ENCODE measurements around the gene SIPA1L2.
"Not testable (repeated sequence)": the region's sequence is repeated elsewhere in the genome, so short reads cannot be mapped to it uniquely, and the experiment has no call there.

The SIPA1L2 gene

DNA sequence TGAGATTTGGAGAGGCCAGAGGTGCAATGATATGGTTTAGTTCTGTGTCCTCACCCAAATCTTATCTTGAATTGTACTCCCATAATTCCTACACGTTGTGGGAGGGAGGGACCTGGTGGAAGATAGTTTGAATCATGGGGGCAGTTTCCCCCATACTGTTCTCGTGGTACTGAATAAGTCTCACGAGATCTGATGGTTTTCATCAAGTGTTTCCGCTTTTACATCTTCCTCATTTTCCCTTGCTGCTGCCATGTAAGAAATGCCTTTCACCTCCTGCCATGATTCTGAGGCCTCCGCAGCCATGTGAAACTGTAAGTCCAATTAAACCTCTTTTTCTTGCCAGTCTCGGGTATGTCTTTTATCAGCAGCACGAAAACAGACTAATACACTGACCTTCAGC lies 17.1 kb downstream of the SIPA1L2 start:
- DNase-seq, result not testable (repeated sequence)

DNA sequence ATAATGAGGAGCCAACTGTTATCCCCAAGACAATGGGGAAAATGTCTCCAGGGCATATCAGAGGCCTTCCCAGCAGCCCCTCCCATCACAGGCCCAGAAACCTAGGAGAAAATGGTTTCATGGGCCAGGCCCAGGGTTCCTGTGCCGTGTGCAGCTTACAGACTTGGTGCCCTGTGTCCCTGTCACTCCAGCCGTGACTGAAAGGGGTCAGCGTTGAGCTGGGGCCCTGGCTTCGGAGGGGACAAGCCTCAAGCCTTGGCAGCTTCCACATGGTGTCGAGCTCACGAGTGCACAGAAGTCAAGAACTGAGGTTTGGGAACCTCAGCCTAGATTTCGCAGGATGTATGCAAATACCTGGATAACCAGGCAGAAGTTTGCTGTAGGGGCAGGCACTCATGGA lies 18.1 kb downstream of the SIPA1L2 start:
- DNase-seq, result no peak

DNA sequence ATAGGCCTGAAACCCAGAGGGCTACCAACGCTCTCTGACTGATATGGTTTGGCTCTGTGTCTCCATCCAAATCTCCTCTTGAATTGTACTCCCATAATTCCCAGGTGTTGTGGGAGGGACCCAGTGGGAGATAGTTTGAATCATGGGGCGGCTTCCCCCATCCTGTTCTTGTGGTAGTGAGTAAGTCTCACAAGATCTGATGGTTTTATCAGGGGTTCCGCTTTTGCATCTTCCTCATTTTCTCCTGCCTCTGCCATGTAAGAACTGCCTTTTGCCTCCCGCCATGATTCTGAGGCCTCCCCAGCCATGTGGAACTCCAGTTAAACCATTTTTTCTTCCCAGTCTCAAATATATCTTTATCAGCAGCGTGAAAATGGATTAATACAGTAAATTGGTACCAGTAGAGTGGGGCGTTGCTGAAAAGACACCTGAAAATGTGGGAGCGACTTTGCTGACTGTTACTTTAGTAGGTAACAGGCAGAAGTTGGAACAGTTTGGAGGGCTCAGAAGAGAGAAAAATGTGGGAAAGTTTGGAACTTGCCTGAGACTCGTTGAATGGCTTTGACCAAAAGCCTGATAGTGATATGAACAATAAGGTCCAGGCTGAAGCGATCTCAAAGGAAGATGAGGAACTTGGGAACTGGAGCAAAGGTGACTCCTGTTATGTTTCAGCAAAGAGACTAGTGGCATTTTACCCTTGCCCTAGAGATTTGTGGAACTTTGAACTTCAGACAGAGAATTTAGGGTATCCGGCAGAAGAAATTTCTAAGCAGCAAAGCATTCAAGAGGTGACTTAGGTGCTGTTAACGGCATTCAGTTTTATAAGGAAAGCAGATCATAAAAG lies 18.8 kb downstream of the SIPA1L2 start:
- not testable (repeated sequence) for DNase-seq

DNA sequence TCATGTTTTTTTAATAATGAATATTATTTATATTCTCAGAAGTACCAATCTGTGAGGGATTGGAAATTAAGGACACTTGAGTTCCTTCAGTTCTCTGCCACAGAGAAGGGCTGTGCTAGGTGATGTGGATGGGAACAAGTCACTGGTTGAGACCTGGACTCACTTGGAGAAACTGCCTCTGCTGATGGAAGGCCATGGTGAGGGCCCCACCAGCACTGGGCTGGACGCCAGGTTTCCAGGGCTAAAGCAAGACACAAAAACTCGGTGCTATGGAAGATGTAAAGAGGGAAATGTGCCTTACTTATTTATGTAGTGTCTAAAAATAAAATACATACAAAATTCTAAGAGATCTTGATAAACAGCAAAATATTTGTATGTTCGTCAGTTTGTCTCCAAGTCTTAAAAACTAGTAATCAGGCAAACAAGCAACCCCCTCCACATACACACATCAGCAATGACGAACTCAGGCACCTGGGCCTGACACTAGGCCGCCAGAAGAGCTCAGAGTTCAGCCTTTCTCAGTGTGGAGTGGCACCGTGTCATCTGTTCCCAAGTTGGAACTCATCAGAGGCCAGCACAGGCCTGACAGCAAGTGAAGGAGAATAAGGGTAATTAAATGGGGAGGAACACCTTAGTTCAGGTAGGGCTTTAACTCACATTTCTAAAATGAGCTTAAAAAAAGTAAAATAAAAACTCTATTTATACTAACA lies 19.6 kb downstream of the SIPA1L2 start:
- no peak for DNase-seq

DNA sequence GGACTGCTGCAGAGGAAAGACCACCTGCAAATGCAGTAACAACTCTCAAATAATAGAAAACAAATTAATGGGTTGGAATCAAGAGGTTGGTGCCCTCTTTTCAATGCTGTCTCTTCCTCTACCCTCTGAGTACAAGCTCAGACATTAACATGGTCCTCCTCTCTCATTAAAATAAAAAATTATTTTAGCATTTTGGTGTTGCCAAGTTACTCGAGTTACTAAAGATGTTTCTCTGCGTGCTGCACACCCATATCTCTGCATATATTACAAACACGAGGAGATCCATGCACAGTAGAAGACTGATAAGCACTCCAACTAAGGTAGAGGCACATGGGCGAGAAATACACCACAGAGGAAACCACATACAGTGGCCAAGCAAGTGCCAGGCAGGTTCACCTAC lies 21.5 kb downstream of the SIPA1L2 start:
- no peak for DNase-seq

DNA sequence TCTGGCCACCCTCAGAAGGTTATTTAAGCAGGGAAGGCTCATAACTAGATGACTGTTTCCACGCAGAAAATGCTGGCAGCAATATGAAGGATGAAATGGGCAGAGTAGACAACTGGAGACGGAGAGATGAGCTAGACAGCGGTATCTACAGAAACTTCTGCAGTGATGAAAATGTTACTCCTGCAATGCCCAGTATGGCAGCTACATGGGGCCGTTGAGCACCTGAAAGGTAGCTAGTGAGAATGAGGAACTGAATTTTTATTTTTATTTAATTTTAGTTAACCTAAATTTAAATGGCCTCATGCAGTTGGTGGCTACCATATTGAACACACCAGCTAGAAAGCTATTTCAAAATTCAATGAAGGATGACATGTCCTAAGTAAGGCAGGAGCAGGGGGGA lies 27.3 kb downstream of the SIPA1L2 start:
- DNase-seq, result no peak

DNA sequence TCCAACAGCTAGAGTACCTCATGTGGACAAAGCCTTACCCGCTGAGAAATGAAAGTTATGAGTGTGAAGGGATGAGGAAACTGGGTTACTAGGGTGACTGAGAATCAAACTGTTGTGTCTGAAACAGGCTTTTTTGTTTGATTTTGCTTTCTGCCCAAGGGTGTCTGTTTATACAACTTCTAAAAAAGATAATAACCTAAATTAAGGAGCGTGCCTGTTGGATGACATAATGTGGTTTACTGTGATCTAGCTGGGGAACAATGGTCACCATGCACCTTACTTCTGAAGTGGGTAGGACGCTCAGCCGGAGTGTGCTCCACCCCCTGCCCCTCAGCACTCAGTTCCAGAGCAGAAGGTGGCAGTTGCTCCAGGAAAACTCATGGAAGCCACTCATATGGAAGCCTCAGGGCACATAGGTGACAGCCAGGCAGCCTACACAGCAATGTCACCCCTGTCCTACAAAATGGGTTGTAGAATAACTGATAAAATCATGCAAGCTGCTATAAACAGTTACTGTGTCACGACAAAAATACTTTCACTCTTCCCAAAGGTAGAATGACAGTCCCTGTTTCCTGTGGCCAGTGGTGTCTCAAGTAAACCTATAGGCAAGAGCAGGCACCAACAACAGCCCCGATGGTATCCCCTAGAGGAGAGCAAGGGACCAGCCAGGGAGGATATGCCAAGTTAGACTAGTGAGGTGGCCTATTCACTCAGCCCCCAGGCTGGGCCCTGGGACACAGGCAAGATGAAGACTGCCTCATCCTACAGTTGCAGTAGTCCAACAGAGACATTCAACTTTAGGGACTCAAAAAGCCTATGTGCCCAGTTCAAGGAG lies 29.3 kb downstream of the SIPA1L2 start:
- DNase-seq, result peak; percentile 22

DNA sequence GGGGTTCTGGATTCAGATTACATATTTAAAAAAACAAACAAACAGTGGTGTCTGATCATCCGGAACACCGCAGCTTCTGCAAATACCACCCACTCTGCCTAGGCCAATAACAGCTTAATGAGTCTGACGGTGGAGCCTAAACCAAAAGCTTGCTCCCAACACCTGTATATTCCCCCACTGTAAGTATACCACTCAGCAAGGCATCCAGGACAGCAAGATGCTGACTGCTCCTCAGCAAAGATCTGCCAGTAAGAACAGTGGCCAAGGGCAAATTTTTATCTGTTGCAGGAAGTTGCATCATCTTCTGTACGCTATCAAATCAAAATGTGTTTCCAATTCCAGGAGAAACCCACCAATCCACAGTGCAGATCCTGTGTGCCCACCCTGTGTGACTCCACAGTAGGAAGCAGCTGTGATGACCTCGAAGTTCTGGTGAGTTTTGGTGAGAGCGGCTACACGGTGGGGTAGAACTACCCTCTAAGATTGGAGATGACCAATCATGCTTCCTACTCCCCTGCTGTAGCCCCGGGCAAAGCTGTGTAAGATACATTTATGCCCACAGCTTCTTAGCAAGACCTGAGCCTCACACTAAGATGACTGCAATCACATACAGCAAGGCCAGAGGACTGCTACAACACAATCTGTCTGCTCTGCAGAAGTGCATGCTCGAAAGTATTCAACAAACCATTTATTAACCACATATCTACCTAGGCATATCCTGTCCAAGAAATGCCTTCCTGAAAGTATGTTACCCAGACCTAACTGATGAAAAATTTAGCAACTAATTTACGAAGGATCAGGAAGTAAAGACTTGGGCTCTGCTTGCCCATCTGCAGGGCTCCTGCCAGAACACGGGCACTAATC lies 30.5 kb downstream of the SIPA1L2 start:
- DNase-seq, result no peak

DNA sequence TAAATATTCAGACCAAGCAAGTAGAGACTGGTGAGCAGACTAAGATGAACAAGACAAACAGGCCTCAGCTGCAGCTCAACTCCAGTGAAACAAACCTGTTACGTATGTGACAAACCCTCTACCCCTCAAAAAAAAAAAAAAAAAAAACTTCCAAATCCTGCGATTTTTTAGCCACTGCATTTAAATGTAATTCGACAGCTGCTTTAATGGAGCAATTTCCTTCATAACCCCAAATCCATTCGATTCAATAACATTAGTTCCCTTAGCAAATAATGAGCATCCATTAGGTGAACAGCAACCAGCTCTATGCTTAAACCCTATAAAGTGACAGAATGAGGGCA lies 31.1 kb downstream of the SIPA1L2 start:
- DNase-seq, result no peak

DNA sequence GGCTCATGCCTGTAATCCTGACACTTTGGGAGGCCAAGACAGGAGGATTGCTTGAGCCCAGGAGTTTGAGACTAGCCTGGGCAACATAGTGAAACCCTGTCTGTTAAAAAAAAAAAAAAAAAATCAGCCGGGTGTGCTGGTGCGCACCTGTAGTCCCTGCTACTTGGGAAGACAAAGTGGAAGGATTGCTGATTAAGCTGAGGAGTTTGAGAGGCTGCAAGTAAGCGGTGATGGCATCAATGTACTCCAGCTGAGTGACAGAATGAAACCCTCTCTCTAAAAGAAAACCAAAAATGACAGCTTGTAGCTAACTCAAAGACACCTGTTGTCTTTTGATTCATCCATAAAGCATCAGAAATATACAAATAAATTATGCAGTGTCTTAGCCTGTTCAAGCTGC lies 31.8 kb downstream of the SIPA1L2 start:
- DNase-seq, result no peak

DNA sequence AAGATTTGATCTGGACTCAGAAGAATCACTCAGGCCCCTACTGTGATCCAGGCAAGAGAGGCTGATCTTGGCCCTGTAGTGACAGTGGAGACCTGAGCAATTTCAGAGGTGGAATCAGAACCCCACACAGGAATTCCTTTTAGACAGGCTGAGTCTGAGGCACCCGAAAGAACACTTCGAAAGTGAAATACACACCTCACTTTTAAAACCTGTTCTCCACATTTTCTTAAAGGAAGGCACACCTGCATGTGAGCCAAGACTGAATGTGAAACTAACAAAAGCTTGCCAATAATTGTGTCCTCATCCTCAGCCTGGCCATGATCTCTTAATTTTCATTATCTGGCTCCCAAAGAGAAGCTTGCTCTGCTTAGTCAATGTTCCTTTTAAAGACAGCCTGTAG lies 32.2 kb downstream of the SIPA1L2 start:
- DNase-seq, result no peak

DNA sequence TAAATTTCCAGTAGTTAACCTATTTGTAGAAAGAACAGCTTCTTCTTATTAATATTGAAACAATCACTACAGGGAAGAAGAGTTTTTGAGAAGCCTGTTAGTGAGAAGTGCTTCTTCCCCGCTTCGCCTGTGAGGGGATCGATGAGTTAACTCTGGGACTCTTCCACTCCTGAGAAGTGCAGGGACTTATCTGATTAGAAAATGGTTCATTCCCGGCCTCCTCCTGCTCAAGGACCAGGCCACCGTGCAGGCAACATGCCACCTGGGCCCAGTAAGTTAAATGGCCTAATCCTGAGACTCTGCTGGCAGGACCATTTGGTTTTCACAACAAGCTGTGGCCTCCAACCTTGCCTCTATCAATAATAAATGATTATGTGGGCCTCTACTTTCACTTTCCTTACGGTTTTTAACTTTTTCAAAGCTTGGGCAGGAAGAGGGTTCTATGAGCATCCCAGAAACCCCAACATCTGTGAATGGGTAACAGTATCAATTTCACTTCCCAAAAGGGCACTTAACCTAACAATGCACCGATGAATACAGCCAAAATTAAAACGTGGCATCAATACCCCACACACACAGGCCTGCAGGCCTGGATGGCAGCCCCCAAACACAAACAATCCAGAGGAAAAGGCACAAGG lies 33.1 kb downstream of the SIPA1L2 start:
- peak; percentile 17 for DNase-seq

DNA sequence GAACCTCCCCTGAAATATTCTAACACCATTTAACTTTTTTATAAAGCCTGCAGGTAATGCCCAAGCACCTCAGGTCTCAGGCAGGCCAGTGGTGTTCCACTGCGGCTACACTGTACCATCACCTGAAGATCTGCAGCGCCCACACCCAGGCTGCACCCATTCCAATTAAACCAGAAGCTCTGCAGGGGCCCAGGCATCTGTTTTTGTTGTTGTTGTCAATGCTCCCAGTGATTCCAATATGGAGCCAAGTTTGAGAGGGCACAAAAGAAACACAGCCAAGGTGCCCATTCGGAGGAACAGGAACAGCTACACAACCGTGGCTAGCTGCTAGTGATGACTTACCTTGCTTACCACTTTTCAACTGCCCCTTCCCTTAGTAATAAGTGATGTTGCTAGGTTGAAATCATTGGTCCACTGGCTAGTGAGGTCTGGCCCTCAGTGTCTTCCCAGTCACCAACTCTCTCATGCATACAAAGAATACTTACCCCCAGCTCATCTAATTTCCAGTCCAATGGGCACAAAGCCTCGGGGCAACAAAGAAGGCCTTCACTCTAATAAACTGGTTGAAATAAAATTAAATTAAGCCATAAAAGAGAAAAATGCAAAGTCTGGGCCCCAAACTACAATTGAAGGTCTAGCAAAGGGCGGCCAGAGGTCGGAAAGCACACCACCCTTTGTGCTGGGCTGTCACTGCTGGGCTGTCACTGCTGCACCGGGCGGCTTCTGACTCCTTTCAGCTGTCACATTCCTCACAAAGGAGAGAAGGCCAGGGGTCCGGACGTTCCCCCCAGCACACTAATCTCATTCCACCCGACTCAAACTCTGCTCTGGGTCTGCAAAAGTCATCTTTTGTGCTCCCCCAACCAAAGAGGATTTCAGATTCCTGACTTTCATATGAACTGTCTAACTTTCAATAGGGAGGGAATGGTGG lies 34.9 kb downstream of the SIPA1L2 start:
- DNase-seq, result no peak

DNA sequence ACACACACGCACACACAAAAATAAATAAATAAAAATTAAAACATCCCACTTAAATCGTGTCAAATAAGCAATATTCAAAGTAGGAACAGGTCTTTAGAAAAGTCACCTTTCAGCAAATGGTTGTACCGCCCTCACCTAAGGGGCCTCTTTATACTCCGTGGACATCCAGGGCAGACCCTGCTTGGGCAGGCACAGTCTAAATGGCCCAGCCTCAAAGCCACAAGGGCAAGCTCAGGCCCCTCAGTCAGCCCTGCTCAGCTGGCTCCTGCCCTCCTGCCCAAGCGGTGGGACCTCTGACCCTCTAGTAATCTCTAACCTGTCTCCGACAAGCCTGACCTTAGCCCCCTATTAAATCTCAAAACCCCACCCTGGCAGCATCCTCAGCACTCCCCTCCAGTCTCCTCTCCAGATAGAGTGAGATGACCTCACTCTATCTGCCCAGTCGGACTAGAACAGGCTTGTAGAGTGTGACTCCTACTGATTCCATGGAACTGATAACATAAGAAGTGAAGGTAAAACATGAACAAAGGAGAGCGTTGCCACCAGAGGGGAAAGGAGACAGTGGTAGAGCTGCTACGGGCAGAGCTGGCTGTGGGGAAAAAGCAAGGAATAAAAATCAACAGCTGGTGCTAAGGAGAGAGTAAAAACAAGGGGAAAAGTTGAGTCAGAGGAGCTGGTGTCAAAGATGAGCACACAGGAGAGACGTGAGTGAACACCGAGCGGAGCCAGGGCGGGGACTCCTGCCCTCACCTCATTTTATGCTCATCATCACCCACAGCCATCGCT lies 36.0 kb downstream of the SIPA1L2 start:
- no peak for DNase-seq

DNA sequence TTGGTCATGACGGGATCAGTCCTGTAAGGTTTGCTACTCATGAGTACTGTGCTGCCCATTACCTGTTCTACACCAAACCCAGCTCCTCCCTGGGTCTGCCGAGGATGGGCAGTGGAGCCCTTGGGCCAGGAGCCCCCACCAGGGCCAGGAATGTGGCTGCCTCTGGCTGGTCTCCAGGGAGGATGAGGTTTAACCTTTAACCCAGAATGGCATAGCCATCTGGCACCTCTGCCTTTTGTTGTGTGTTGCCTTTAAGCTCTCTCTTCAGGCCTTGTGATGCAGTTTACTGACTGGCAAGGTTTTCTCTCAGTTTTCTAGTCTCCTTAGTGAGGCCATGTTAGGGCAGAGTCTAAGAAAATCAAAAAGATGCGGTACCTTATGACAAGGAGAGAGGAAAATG lies 38.6 kb downstream of the SIPA1L2 start:
- no peak for DNase-seq

DNA sequence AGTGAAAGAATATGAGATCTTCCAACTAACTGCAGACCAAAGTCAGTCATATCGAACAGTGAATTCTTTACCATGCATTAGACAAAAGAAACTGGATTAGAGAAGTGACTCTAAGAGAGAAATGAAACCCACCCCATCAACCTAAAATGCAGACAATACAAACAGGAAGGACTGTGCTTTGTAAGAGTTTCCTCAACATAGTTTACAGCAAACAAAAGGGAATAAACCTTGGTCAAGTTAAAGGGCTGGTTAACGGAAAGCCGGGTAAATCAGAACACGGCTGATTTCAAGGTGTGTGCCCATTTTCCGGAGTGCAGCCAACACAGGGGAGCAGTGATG lies 39.2 kb downstream of the SIPA1L2 start:
- no peak for DNase-seq

DNA sequence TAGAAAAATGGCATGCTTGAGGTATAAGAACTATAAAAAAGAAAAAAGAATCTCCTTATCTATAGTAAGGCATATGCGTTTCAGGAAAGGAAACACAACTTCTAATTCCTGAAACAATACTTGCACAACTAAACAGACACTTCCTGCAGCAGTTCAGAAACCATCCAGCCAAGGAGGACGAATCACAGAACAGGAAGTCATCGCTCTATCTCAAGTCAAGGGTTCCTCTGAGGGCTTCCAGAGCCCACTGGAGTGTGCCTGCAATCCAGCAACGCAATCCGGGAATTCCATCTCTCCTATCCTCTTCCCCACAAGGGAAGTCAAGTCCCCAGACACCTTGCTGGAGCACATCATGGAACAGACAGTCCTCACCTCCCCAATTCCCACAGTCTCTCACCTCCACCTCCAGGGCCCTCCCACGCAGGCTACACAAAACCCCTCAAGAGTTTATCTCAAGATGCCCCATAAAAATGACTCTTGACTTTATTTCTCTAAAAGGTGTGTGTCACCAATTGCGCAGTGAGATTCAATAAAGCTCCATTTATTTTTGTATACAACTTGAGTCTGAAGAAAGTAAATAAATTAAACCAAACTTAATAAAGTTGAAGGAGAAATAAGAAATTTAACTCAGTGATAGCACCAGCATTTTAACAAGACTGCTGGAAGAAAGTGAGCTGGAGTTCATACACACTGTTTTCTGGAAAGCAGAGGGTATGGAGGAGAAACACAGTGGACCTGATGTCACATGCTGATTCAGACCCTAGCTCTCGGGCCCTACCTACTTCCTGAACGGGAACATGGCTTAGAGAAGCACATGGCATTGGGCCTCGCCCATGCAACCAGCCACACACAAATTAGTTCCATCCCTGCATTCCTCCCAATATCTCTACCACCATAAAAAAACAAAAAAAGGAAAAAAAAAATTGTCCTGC lies 39.9 kb downstream of the SIPA1L2 start:
- no peak for DNase-seq

DNA sequence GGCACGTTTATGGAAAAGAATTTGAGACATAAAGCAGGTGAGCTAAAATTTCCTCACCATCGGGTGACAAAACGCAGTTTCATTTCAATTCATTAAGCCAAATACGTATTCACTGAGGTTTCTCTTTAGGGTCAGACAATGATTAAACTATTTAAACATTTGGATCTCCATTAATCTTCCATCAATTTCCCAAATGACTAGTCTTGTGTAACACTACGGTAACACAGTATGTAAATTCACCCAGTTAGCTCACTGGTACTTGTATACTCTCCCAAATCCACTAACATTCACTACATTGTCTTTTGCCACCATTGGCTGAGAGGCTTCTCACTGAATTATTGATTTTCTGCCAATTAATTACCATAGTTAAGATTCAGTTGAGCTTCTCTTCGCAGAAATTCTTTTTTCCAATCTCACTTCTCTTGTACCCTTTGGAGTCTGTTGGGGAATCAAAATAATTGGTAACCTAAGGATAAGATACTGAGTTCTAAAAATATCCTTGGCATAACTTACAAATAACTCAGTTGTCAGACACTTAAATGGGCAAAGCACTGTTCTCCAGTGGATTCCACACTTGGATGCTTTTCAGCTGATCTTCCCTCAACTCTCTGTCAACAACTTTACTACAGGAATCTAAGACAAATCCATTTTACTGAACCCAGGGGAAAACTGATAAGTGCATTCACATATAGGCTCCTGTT lies 40.7 kb downstream of the SIPA1L2 start:
- no peak for DNase-seq

Data from CD4-positive, alpha-beta T cell treated with Interleukin-17A for 1 hour (primary cell).